Psoas muscle (tissue), 8 donors: ENCODE data around the gene PNPLA6. TPM values are rescaled to one million over a fixed set of nuclear protein-coding genes. Genes with fewer than 3 reads are reported as not detected.

ENCODE experiments used
- ATAC-seq, 4 donors: fragments of 200-7000 bp; cut with Tn5 transposase; one replicate each; pipeline ENCODE4 v1.9.1; 2020; ENCODE audit warnings: moderate library complexity in 3 of 4, mild to moderate bottlenecking in 2 of 4
- DNase-seq, 2 donors: peaks; one replicate each; pipeline ENCODE4 v3.0.0-alpha.2; 2020
- H3K27ac ChIP-seq: fragments of 200-600 bp; one replicate; pipeline ENCODE4 v1.8.0; 2022
- H3K27me3 ChIP-seq, 3 donors: fragments of 200-600 bp in 1 of 3; one replicate each; pipeline versions ENCODE4 v1.6.1 to v1.8.0; 2013 to 2022; ENCODE audit warnings: low read length in 2 of 3, mild to moderate bottlenecking in 2 of 3, moderate library complexity in 1 of 3; ENCODE audit not compliant: insufficient read depth in 3 of 3
- H3K36me3 ChIP-seq, 2 donors: fragments of 200-600 bp in 1 of 2; one replicate each; pipeline versions ENCODE4 v1.6.1 to v1.8.0; 2013 to 2022; ENCODE audit warnings: low read depth in 1 of 2, mild to moderate bottlenecking in 1 of 2, moderate library complexity in 1 of 2; ENCODE audit not compliant: insufficient read depth in 1 of 2
- H3K4me1 ChIP-seq: fragments of 200-600 bp; one replicate; pipeline ENCODE4 v1.8.0; 2022
- H3K4me3 ChIP-seq: fragments of 200-600 bp; one replicate; pipeline ENCODE4 v1.8.0; 2022; ENCODE audit warnings: mild to moderate bottlenecking
- H3K9me3 ChIP-seq: fragments of 200-600 bp; one replicate; pipeline ENCODE4 v1.8.0; 2022
- CTCF ChIP-seq: fragments of 200-600 bp; IDR thresholded peaks from one replicate; pipeline ENCODE4 v1.8.0; 2022; ENCODE audit warnings: antibody characterized with exemption
- WGBS, 3 donors: extraction: QIAGEN DNeasy Blood & Tissue Kit; methylation state at CpG; one replicate each; pipeline versions ENCODE4 v1.1.6 to v1.1.7; 2013; 5-methylcytosine and 5-hydroxymethylcytosine counted together
- intact Hi-C, 2 donors: fragments of 100-400 bp; cut with DNase I; formaldehyde crosslinking; loops; one replicate each; pipeline versions ENCODE4 v1.11.0 to v1.14.2; 2022
- polyA plus RNA-seq, 3 donors: library from polyadenylated mRNA; stranded (reverse); fragments of 200-250 nt; gene quantifications; one replicate each; pipeline ENCODE4 v1.2.3, GENCODE V29; 2013
- total RNA-seq, 4 donors: library from RNA; stranded (reverse); fragmentation: NEBNext Ultra II Directional in 2 of 4; extraction: Animal tissue kit (Norgen Biotek cat#: 25700) in 2 of 4; gene quantifications; one replicate each; pipeline versions ENCODE4 v1.2.1 to v1.2.4, GENCODE V29; 2021 to 2023
- donor health status: healthy with polysubstance abuse.
- donor health status: DM: no; HTN: no; CAD: no; lungs with moderate emphysema.
- donor health status: Bipolar disorder and iron deficiency.
- donor health status: healthy.
- donor health status: DM: yes; HTN: yes; CAD: no.
- donor health status: DM: no; HTN: no; CAD: no.
- donor health status: DM: no; HTN: no; CAD: no.
- donor health status: DM: yes; HTN: yes; CAD: no.

PNPLA6 gene
- total and polyA plus RNA-seq, 7 donors = 31.8 to 72.8 (median 55.9) TPM

- DNase-seq = no peak
- 72 to 97% (median 92%) methylated on average over 2 of the region's 2 CpGs for WGBS, 3 donors
- intact Hi-C loops = no loop called here
Observed at GRCh38 chr19:7552781-7553180, 17.3 kb downstream of the PNPLA6 start.

GRCh38 chr19:7554565-7554964 lies 19.0 kb downstream of the PNPLA6 start:
- DNase-seq (no peak), ATAC-seq (no peak)
- Histone ChIP-seq H3K4me1 (no peaks in the 10 kb centered on the region), H3K27ac (no peak overlapping the region), H3K4me3 (no peak overlapping the region), H3K9me3 (no peaks in the 10 kb centered on the region), H3K27me3 (no peaks in the 10 kb centered on the region), H3K36me3 (peaks cover 5 to 69% of the 10 kb centered on the region in 2 donors)
- intact Hi-C loops = no loop called here
- 86 to 88% (median 88%) methylated on average over 28 of the region's 28 CpGs for WGBS, 3 donors
- no peak for TF ChIP-seq CTCF

More at GRCh38 chr19:7552781-7553180, 17.3 kb downstream of the PNPLA6 start:
- H3K9me3 ChIP-seq = no peaks in the 10 kb centered on the region
- H3K27me3 ChIP-seq = no peaks in the 10 kb centered on the region
- ATAC-seq = no peak
- peaks cover 2 to 52% of the 10 kb centered on the region in 2 donors for H3K36me3 ChIP-seq
- TF ChIP-seq CTCF = no peak
- H3K4me1 ChIP-seq = no peaks in the 10 kb centered on the region
- no peak overlapping the region for H3K27ac ChIP-seq
- H3K4me3 ChIP-seq = no peak overlapping the region

GRCh38 chr19:7554990-7555864 lies 19.7 kb downstream of the PNPLA6 start:
- 75 to 76% (median 76%) methylated on average over 54 to 62 of the region's 62 CpGs for WGBS, 3 donors
- ATAC-seq (no peak), DNase-seq (peak in 1 of 2 donors; percentile 53)
- no peak for TF ChIP-seq CTCF
- Histone ChIP-seq H3K4me3 (no peak overlapping the region), H3K4me1 (no peaks in the 10 kb centered on the region), H3K27me3 (no peaks in the 10 kb centered on the region), H3K27ac (no peak overlapping the region), H3K36me3 (peaks cover 5 to 72% of the 10 kb centered on the region in 2 donors), H3K9me3 (no peaks in the 10 kb centered on the region)
- intact Hi-C loops = no loop called here

GRCh38 chr19:7556696-7557315 lies 21.3 kb downstream of the PNPLA6 start:
- Histone ChIP-seq H3K36me3 (peaks cover 5 to 83% of the 10 kb centered on the region in 2 donors), H3K4me1 (no peaks in the 10 kb centered on the region), H3K4me3 (no peak overlapping the region), H3K27ac (no peak overlapping the region), H3K27me3 (no peaks in the 10 kb centered on the region), H3K9me3 (no peaks in the 10 kb centered on the region)
- ATAC-seq (no peak), DNase-seq (peak in 1 of 2 donors; percentile 39)
- 96 to 98% (median 97%) methylated on average over 54 of the region's 54 CpGs for WGBS, 3 donors
- TF ChIP-seq CTCF = no peak
- intact Hi-C loops = no loop called here
